HG02885 (cell line): ENCODE results near the gene ZSCAN5C.
"Not testable (repeated sequence)": the region's sequence is repeated elsewhere in the genome, so short reads cannot be mapped to it uniquely, and the experiment has no call there.

Source experiments
- ATAC-seq: cut with Tn5 transposase; IDR thresholded peaks from one replicate; pipeline ENCODE4 v1.9.1; 2021; ENCODE audit warnings: mild to moderate bottlenecking; ENCODE audit not compliant: unreplicated experiment, poor library complexity

ZSCAN5C gene, protein sequence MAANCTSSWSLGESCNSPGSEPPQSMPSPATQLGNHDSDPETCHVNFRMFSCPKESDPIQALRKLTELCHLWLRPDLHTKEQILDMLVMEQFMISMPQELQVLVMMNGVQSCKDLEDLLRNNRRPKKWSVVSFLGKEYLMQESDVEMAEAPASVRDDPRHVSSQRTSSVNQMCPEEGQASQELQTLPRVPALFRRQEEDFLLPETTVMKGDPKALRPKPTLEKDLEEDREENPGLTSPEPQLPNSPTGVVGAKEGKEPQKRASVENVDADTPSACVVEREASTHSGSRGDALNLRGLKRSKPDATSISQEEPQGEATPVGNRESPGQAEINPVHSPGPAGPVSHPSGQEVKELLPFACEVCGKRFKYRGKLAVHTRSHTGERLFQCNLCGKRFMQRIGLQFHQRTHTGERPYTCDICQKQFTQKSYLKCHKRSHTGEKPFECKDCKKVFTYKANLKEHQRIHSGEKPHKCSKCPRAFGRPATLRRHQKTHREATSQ

DNA sequence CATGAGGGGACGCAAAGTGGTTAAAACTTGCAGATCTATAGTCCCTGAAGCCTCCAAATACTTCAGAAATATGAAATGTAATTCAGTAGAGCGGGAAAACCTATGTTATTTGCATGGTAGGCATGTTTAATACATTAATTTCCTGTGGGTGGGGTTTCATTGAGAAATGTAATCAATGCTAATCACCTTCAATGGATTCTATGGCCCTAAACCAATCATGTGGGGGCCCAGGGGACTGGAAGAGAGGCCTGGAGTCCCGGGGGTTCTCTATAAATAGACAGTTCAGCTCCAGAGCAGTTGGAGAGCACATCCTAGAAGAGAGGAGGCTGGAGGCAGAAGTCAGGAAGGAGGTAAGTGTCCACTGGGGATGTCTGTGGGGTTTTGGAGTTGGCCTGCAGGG lies at the start of gene ZSCAN5C:
Gene ZSCAN5C (plus strand): TSS at position 301 of the 400 bp plus-strand sequence. CDS start 3,641 bp downstream, outside the sequence.
- no peak for ATAC-seq

DNA sequence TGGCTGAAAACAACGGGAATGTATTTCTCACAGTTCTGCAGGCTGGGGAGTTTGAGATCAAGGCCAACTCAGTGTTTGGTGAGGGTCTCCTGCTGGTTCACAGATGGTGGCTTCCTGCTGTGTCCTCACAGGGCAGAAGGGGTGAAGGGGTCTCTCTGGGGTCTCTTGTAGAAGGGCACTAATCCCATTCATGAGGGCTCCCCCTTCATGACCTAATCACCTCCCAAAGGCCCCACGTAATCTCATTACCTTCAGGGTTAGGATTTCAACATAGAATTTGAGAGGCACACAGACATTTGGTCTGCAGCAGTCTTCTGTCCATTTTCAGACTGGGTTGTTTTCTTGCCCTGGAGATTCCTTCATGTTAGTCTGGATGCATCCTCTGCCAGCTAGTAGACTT lies 49.4 kb upstream of the ZSCAN5C start:
- no peak for ATAC-seq

DNA sequence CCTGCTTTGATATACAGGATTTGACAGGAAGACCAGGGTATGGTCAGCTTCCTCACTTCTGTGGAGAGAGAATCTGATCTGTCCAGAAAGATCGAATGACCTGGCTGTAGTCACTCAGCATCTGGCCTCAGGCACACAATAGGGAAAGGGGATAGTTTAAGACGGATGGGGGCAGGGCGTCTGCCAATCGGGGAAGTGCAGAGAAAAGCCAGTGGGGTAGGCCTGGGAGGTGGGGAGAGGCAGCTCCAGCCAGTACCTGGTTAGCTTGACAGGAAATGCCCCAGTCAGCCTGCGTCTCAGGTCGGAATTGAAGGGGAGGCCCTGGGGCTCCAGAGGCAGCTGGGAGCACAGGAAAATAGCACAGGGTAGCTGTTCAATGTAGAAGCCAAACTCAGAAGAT lies 48.6 kb upstream of the ZSCAN5C start:
- ATAC-seq = no peak

DNA sequence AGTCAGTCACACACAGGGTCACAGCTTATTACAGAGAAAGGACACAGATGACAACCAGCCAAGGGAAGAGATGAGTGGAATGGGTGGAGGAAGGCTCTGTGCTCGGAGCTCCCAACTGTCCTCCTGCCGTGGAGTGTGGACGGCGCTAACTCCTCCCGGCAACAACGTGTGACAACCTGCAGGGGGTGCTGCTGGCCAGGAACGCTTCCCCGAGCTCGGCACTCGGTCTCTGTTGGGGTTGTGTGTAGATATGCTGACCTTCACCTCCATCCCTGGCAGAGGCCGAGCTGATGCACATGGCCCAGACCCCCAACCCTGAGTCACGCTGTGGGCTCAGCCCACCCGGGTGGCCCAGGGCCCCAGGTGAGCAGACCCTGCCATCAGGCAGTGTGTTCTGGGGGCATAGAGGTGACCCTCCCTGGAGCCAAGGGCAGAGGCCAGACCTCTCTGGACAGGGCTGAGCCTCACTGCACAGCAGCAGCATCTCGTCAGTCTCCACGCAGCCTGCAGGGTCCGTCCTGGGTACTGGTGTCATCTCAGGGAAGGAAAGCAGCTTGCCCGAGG lies 46.9 kb upstream of the ZSCAN5C start:
- no peak for ATAC-seq

DNA sequence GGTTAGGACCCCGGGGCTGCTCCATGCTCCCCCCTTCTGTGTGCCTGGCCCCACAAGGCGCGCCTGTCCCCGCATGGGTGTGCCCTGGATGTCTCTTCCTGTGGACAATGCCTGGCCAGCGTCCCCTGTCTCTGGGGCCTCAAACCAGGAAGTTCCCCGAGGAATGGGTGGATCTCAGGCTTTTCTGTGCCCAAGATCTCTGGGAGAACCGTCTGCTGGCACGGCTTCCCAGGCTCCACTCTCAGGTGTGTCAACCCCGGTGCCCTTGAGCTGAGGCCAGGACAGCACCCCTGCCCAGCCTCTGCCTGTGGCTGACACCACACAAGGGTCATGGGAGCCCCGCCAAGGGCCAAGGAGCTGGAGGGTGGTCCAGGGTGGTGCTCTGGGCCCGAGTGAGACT lies 45.3 kb upstream of the ZSCAN5C start:
- ATAC-seq = no peak

DNA sequence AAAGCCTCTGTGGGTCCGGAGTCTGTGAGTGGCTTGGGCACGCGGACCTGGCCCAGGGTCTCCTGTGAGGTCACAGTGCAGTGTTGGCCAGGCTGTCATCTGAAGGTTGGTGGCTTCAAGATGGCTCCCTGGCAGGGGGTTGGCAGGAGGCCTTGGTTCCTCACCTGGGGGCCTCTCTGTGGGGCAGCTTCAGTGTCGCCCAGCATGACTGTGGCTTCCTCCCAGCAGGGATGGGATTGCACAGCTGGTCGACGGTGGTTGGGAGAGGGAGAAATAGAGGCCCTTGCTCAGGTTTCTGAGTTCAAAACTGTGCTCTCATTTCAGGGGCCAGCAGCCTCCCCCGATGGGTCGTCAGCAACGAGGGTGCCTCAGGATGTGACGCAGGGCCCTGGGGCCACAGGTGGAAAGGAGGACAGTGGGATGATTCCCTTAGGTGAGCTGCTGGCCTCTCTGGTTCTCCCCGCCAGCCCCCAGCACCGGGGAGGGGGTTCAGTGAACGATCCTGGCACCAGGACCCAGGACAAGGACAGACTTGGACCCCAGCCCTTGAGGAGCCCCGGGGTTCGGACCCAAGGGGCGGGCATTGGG lies 43.8 kb upstream of the ZSCAN5C start:
- no peak for ATAC-seq

DNA sequence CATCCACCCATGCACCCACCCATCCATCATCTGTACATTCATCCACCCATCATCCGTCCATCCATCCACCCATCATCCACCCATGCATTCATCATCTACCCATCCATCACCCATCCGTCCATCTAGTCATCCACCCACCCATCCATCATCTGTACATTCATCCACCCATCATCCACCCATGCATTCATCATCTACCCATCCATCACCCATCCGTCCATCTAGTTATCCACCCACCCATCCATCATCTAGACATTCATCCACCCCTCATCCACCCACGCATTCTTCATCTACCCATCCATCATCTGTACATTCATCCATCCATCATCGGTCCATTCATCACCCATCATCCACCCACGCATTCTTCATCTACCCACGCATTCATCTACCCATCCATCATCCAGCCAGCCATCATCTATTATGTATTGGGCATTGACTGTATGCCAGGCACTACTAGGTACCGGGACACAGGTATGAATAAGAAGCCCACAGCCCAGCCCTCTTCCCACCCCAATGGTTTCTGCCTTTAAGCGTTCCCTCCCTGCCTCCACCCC lies 43.0 kb upstream of the ZSCAN5C start:
- ATAC-seq = no peak

DNA sequence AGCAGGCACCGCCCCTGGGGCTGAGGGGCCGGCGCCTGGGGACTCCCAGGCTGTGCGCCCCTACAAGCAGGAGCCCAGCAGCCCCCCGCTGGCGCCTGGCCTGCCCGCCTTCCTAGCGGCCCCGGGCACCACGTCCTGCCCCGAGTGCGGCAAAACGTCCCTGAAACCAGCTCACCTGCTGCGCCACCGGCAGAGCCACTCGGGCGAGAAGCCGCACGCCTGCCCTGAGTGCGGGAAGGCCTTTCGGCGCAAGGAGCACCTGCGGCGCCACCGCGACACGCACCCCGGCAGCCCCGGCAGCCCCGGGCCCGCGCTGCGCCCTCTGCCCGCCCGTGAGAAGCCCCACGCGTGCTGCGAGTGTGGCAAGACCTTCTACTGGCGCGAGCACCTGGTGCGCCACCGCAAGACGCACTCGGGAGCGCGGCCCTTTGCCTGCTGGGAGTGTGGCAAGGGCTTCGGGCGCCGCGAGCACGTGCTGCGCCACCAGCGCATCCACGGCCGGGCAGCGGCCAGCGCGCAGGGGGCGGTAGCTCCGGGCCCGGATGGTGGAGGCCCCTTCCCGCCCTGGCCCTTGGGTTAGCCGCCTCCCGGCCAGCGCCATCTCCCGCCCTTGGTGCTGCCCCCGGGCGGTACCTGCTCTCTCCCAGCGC lies 42.3 kb upstream of the ZSCAN5C start:
- ATAC-seq = no peak

DNA sequence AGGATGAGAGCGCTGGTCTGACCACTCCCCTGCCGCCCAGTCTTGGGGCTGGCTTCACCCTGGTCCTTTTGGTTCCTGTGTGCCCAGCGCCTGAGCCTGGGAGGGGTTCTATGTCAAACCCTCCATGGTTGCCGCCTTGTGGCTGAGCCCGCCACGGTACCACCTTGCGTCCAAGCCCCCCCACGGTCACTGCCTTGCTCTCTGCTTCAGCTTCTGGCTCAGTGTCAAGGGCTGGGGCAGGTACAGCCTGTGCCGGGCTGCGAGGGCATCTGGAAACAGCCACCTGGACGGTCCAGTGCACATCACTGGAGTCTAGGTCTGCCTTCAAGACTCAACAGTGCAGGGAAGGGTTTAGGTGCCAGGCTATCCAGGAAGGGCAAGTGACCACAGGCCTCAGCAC lies 40.5 kb upstream of the ZSCAN5C start:
- no peak for ATAC-seq

DNA sequence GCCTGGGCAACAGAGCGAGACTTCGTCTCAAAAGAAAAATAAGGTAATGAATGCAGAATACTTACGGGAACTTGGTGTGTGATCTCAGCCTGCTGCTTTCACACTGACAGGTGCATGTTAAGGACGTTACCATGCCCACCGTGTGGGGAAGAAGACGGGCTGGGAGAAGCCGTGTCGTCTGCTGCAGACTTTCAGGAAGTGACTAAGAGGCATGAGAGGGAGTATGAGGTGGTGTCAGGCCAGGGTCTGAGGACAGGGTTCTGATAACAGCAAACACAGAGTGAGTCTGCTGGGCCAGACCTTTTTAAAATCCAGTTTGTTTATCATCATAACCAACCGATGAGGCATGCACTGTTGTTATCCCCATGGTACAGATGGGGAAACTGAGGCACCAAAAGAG lies 39.8 kb upstream of the ZSCAN5C start:
- no peak for ATAC-seq

DNA sequence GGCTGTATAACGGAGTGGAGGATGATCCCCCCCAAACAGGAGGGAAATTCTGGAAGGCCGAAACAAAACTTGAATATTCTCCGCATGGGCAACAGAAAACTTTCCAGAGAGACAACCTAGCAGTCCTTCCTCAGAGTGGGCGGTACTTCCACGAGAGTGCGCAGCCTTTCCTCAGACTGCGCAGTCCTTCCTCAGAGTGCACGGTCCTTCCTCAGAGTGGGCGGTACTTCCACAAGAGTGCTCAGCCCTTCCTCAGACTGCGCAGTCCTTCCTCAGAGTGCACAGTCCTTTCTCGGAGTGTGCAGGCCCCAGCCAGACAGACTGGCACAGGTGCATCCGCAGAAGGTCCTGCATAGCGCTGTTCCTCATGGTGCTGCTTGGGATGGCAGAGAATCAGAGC lies 39.0 kb upstream of the ZSCAN5C start:
- ATAC-seq = no peak

DNA sequence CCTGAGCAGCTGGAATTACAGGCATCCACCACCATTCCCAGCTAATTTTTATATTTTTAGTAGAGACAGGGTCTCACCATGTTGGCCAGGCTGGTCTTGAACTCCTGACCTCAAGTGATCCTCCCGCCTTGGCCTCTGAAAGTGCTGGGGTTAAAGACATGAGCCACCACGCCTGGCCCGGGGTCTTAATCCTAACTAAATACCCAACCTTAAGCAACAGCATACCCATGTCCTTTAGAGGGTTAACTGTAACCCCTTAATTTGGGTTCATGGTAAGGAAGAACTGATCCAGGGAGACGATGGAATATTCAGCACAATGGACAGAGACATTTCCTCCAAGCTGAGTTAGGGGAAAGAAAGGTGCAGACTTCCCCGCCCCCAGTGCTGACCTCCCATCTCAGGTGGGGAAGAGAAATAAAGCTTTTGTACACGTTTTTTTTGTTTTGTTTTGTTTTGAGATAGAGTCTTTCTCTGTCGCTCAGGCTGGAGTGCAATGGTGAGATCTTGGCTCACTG lies 35.0 kb upstream of the ZSCAN5C start:
- ATAC-seq = no peak

DNA sequence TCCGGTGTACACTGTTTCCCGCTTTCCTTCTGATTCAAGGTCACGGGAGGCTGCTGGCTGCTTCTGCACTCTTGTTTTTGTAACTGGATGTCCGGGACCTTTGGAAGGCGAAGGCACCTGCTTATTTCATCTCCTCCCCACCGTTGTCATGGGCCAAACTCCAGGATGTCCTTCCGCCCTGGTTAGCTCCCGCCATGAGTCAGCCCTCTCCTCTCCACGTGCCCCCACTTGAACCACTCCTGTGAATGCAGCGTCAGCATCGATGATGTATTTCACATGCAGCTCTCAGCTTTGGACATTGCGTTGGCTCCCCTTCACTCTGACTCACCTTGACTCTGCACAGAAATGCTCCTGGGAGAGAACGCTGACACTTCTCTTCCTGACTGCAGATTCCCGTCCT lies 31.8 kb upstream of the ZSCAN5C start:
- no peak for ATAC-seq

DNA sequence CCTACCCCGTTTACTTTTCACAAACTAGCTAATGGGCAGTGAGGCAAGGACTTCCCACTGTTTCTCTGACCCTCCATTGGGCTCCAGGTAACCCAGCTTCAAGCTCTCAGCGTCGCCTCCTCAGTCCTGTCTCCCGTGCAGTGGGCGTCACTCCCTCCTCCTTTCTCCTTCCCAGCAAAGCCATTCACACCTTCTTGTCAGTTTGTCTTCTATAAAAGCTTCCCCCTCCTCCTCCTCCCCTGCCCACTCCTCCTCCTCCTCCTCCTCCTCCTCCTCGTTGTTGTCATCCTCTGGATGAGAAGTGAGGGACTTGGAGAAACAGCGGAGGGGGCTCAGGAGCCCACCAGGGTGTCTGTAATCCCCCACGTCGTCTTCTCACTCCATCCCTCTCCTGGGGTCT lies 28.0 kb upstream of the ZSCAN5C start:
- no peak for ATAC-seq

DNA sequence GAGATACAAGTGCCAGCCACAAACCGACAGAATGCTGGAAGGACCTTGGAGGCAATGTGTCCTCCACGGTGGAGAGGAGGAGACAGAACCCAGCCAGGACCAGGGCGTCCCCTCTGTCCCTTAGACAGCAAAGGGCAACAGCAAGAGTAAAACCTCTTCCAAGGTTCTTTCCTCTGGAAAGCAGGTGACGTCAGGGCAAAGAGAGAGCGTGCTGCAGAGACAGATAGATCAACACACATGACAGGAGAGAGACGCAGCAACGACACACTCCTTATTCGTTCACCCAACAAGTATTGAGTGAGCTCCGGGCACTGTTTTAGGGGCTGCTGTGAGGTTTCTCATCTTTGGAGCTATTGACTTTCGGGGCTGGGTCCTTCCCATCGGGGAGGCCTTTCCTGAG lies 27.5 kb upstream of the ZSCAN5C start:
- ATAC-seq = no peak

DNA sequence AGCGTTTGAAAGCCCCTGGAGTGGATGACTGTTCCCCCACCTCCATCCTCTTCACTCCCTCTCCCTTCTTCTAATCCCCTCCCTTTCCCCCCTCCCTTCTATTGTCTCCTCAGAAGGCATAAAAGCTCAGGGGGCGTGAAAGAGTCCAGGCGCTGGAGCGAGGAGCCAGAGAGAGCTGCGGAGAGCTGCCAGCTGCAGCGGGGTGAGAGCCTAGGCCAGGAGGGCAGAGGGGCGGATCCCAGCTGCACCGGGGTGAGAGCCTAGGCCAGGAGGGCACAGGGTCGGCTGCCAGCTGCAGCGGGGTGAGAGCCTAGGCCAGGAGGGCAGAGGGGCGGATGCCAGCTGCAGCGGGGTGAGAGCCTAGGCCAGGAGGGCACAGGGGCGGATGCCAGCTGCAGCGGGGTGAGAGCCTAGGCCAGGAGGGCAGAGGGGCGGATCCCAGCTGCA lies 26.2 kb upstream of the ZSCAN5C start, which contains the start of gene GALP:
Gene GALP (plus strand): TSS at position 148 of the 447 bp plus-strand sequence. CDS start 1,101 bp downstream, outside the sequence.
- ATAC-seq = not testable (repeated sequence)

DNA sequence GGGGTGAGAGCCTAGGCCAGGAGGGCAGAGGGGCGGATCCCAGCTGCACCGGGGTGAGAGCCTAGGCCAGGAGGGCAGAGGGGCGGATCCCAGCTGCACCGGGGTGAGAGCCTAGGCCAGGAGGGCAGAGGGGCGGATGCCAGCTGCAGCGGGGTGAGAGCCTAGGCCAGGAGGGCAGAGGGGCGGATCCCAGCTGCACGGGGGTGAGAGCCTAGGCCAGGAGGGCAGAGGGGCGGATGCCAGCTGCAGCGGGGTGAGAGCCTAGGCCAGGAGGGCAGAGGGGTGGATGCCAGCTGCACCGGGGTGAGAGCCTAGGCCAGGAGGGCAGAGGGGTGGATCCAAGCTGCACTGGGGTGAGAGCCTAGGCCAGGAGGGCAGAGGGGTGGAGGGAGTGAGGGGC lies 25.8 kb upstream of the ZSCAN5C start:
- ATAC-seq = not testable (repeated sequence)

DNA sequence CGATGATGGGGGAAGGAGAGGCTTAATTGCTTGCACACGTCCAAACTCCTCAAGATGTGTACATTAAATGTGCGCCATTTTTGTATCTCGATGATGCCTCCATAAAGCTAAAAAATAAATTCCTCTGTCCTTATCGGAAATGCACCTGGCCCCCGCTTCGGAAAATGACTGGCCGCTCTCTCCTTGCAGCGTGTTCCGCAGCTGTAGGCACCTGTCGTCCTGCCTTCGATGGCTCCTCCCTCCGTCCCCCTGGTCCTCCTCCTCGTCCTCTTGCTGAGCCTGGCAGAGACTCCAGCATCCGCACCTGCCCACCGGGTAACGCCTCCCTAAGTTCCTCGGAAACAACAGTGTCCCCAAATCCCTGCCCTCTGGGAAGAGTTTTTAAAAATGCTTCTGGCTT lies 25.2 kb upstream of the ZSCAN5C start:
- no peak for ATAC-seq

DNA sequence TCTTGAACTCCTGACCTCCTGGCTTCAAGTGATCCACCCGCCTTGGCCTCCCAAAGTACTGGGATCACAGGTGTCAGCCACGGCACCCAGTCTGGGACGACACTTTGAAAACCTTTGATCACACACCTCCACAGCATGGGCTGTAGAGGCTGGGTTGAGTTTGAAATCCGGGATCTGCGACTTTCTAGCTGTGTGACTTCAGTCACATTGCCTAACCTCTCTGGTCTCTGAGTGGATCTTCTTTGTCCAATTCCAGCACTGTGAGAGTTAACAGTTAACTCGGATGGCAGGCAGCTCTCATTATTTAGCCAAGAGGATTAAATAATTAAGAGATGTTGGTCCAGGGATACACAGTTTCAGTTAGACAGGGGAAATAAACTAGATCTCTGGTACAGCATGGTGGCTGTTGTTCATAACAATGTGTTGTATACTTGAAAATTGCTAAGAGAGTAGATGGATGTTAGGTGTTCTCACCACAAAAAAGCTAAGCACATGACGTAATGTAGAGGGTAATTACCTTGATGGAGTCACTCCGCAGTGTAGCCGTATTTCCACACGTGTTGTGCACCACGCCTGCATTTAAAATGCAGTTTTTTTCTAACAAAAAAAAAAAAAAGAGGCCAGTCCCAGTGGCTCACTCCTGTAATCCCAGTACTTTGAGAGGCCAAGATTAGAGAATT lies 24.4 kb upstream of the ZSCAN5C start:
- ATAC-seq = no peak

DNA sequence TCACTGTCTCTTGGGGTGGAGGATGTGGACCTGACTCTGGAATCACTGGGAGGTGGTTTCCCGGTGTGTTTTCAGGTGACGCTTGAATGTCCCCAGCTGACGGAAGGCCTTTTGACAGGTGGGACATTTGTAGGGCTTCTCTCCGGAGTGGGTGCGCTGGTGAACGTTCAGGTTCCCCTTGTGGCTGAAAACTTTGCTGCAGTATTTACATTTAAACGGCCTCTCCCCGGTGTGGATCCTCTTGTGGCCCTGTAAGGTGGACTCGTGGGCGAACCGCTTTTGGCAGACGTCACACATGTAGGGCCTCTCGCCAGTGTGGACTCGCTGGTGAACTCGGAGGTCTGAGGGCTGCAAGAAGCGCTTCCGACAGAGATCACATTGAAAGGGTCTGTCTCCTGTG lies 12.3 kb upstream of the ZSCAN5C start:
- ATAC-seq = no peak
